Stomach smooth muscle (tissue), 2 donors: ENCODE data around the gene PPP1R3A.
"Not testable (repeated sequence)": the region's sequence is repeated elsewhere in the genome, so short reads cannot be mapped to it uniquely, and the experiment has no call there.

ENCODE experiments used
- H3K27ac ChIP-seq: one replicate; pipeline ENCODE4 v1.7.0; 2013; ENCODE audit warnings: mild to moderate bottlenecking, low read length, inconsistent platforms
- H3K27me3 ChIP-seq, 2 donors: one replicate each; pipeline ENCODE4 v1.7.0; 2013; ENCODE audit warnings: low read length in 2 of 2; ENCODE audit not compliant: insufficient read depth in 2 of 2, control insufficient read depth in 1 of 2
- H3K36me3 ChIP-seq, 2 donors: one replicate each; pipeline ENCODE4 v1.7.0; 2013; ENCODE audit warnings: low read length in 2 of 2; ENCODE audit not compliant: control insufficient read depth in 2 of 2, insufficient read depth in 2 of 2
- H3K4me1 ChIP-seq: one replicate; pipeline ENCODE4 v1.7.0; 2013; ENCODE audit warnings: low read length; ENCODE audit not compliant: control insufficient read depth, insufficient read depth
- H3K4me3 ChIP-seq, 2 donors: one replicate each; pipeline ENCODE4 v1.7.0; 2013; ENCODE audit warnings: low read length in 2 of 2
- H3K9ac ChIP-seq, 2 donors: one replicate each; pipeline ENCODE4 v1.7.0; 2013; ENCODE audit warnings: low read length in 2 of 2, mild to moderate bottlenecking in 1 of 2
- H3K9me3 ChIP-seq, 2 donors: one replicate each; pipeline ENCODE4 v1.7.0; 2013; ENCODE audit warnings: low read length in 2 of 2; ENCODE audit not compliant: control insufficient read depth in 2 of 2
- donor health status: healthy.
- donor health status: Pancreatic carcinoma.

PPP1R3A gene

GRCh38 chr7:113918946-113919345 is at the start of gene PPP1R3A:
Gene PPP1R3A (minus strand): TSS chr7:113919009. CDS start chr7:113918996, 13 bp downstream.
- no peaks in the 10 kb centered on the region for H3K27me3 ChIP-seq
- no peak within 1 kb of the TSS for H3K9ac ChIP-seq
- H3K36me3 ChIP-seq: no peaks in the 10 kb centered on the region
- H3K27ac ChIP-seq: no peak within 1 kb of the TSS
- no peaks in the 10 kb centered on the region for H3K4me1 ChIP-seq
- H3K9me3 ChIP-seq: no peaks in the 10 kb centered on the region
- no peak within 1 kb of the TSS for H3K4me3 ChIP-seq

GRCh38 chr7:113963356-113963755 is 44.5 kb upstream of the PPP1R3A start:
- no peak overlapping the region for H3K27ac ChIP-seq
- no peaks in the 10 kb centered on the region for H3K4me1 ChIP-seq
- H3K27me3 ChIP-seq: no peaks in the 10 kb centered on the region
- no peak overlapping the region for H3K9ac ChIP-seq
- H3K4me3 ChIP-seq: no peak overlapping the region
- no peaks in the 10 kb centered on the region for H3K36me3 ChIP-seq
- peaks cover 0 to 3% of the 10 kb centered on the region in 2 donors for H3K9me3 ChIP-seq

GRCh38 chr7:113959910-113960309 is 41.1 kb upstream of the PPP1R3A start:
- Histone ChIP-seq H3K27ac (no peak overlapping the region), H3K27me3 (no peaks in the 10 kb centered on the region), H3K4me1 (no peaks in the 10 kb centered on the region), H3K9me3 (peaks cover 0 to 3% of the 10 kb centered on the region in 2 donors), H3K36me3 (no peaks in the 10 kb centered on the region), H3K9ac (no peak overlapping the region), H3K4me3 (no peak overlapping the region)

GRCh38 chr7:113955157-113955556 is 36.3 kb upstream of the PPP1R3A start:
- no peak overlapping the region for H3K27ac ChIP-seq
- H3K4me1 ChIP-seq: no peaks in the 10 kb centered on the region
- no peaks in the 10 kb centered on the region for H3K36me3 ChIP-seq
- H3K9me3 ChIP-seq: peaks cover 0 to 3% of the 10 kb centered on the region in 2 donors
- H3K4me3 ChIP-seq: no peak overlapping the region
- no peaks in the 10 kb centered on the region for H3K27me3 ChIP-seq
- H3K9ac ChIP-seq: no peak overlapping the region

- H3K9me3 ChIP-seq: peaks cover 0 to 3% of the 10 kb centered on the region in 2 donors
- H3K27me3 ChIP-seq: no peaks in the 10 kb centered on the region
- no peak overlapping the region for H3K27ac ChIP-seq
- no peak overlapping the region for H3K9ac ChIP-seq
- no peaks in the 10 kb centered on the region for H3K36me3 ChIP-seq
- no peak overlapping the region for H3K4me3 ChIP-seq
- no peaks in the 10 kb centered on the region for H3K4me1 ChIP-seq
Observed at GRCh38 chr7:113953553-113953952, 34.7 kb upstream of the PPP1R3A start.

GRCh38 chr7:113945018-113945938 is 26.5 kb upstream of the PPP1R3A start:
- no peaks in the 10 kb centered on the region for H3K36me3 ChIP-seq
- H3K4me1 ChIP-seq: peaks cover 8% of the 10 kb centered on the region
- H3K9ac ChIP-seq: no peak overlapping the region
- H3K4me3 ChIP-seq: no peak overlapping the region
- no peak overlapping the region for H3K27ac ChIP-seq
- H3K27me3 ChIP-seq: no peaks in the 10 kb centered on the region
- peaks cover 0 to 6% of the 10 kb centered on the region in 2 donors for H3K9me3 ChIP-seq

- no peaks in the 10 kb centered on the region for H3K36me3 ChIP-seq
Observed at GRCh38 chr7:113936982-113937381, 18.2 kb upstream of the PPP1R3A start.

GRCh38 chr7:113936535-113936934 is 17.7 kb upstream of the PPP1R3A start:
- no peak overlapping the region for H3K9ac ChIP-seq
- no peak overlapping the region for H3K4me3 ChIP-seq
- no peaks in the 10 kb centered on the region for H3K36me3 ChIP-seq
- no peak overlapping the region for H3K27ac ChIP-seq
- no peaks in the 10 kb centered on the region for H3K9me3 ChIP-seq
- no peaks in the 10 kb centered on the region for H3K4me1 ChIP-seq
- no peaks in the 10 kb centered on the region for H3K27me3 ChIP-seq

More at GRCh38 chr7:113936982-113937381, 18.2 kb upstream of the PPP1R3A start:
- Histone ChIP-seq H3K4me3 (no peak overlapping the region), H3K27me3 (no peaks in the 10 kb centered on the region), H3K9ac (no peak overlapping the region), H3K4me1 (no peaks in the 10 kb centered on the region), H3K27ac (no peak overlapping the region), H3K9me3 (no peaks in the 10 kb centered on the region)

- not testable (repeated sequence) for H3K9ac ChIP-seq, H3K9me3 ChIP-seq, H3K4me3 ChIP-seq, H3K36me3 ChIP-seq, H3K4me1 ChIP-seq, H3K27me3 ChIP-seq, H3K27ac ChIP-seq
Observed at GRCh38 chr7:113929389-113929788, 10.6 kb upstream of the PPP1R3A start.

- Histone ChIP-seq H3K4me3 (no peak overlapping the region), H3K9ac (no peak overlapping the region), H3K27ac (no peak overlapping the region), H3K4me1 (no peaks in the 10 kb centered on the region), H3K27me3 (no peaks in the 10 kb centered on the region), H3K36me3 (no peaks in the 10 kb centered on the region), H3K9me3 (no peaks in the 10 kb centered on the region)
Observed at GRCh38 chr7:113928112-113928511, 9.3 kb upstream of the PPP1R3A start.

GRCh38 chr7:113922049-113922448 is 3.2 kb upstream of the PPP1R3A start:
- Histone ChIP-seq H3K9ac (no peak overlapping the region), H3K36me3 (no peaks in the 10 kb centered on the region), H3K9me3 (no peaks in the 10 kb centered on the region), H3K27me3 (no peaks in the 10 kb centered on the region), H3K4me3 (no peak overlapping the region), H3K27ac (no peak overlapping the region), H3K4me1 (no peaks in the 10 kb centered on the region)
